HG02870 (cell line): ENCODE data around the gene DNAH7.

ENCODE experiments used
- ATAC-seq: cut with Tn5 transposase; IDR thresholded peaks from one replicate; pipeline ENCODE4 v1.9.1; 2021; ENCODE audit warnings: mild to moderate bottlenecking, moderate library complexity; ENCODE audit not compliant: unreplicated experiment

DNAH7 gene

DNA sequence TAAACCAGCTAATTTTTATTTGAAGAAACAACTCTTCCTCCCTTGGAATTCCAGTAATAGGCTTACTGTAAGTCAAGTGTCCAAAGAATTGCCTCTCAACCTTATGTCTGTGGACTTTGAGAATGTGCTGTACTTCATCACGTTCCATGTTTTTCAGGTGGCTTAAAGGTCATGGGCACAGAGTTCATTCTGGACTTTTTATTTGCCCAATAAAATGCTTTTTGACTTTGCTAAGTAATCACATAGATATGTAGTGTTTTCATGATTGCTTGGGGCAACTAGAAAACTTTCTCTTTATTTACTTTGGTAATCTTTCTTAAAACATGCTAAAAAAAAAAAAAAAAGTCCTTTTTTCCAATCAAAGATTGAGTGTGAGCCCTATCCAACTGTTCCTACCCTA lies 10.4 kb upstream of the DNAH7 start:
- ATAC-seq = no peak

DNA sequence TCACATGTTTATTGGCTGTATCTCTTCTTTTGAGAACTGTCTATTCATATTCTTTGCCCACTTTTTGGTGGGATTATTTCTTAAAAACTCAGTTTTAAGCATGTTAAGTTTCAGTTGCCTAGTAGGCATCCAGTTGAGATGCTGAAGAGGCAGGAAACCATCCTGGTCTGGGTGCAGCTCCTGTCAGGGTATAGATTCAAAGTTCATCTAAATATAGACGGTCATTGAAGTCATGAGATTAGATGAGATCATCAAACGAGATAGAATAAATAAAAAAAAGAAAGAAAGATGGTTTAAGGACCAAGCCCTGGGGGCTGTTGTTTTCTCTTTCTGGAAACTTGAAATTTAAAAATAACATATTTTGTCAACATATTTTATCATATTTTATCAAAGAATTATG lies 9.2 kb upstream of the DNAH7 start:
- ATAC-seq = no peak

DNA sequence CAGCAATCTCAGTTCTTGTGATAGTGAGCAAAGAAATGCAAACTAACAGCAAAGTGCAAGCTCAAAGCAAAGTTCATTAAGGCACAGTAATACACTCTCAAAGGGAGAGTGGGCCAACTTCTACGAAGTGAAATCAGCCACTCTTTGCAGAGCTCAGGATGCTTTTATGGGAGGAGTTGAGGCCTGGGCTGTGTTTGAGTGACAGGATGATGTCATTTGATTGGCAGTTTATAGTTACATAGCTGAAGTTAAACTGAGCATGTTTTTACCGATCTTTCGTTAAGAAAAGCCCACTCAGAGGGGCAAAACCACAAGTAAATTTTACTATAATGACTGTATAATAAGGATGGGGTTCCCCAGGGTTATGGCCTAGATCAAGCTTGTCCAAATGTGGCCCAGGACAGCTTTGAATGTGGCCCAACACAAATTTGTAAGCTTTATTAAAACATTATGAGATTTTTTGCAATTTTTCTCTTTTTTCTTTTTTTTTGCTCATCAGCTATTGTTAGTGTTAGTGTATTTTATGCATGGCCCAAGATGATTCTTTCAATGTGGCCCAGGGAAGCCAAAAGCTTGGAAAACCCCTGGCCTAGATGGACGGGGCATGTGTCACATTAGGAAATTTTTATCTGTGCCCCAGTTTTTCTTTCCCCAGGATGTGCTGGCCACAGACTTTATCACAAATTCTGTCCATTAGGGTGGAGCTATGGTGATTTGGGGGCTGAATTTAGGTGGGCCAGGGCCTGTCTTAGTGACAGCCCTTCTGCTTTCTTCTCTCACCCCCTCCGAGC lies 8.3 kb upstream of the DNAH7 start:
- peak; percentile 65 for ATAC-seq

DNA sequence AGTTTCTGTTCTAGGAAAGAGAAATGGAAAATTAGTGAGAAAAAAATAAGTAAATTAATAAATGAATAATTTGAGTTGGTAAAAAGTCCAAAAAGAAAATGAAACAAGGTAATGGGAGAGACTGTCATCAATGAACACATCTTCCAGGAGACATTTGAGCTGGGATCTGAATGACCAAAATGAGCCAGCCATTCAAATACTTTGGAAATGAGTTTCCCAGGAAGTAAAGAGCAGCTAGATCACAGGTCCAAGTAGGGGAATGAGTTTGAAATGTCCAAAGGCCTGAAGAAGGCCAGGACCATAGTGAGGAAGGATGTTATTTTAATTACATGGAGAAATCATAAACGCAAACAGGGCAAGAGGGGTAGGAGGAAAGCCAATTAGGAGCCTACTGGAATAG lies 6.6 kb upstream of the DNAH7 start:
- ATAC-seq = no peak

DNA sequence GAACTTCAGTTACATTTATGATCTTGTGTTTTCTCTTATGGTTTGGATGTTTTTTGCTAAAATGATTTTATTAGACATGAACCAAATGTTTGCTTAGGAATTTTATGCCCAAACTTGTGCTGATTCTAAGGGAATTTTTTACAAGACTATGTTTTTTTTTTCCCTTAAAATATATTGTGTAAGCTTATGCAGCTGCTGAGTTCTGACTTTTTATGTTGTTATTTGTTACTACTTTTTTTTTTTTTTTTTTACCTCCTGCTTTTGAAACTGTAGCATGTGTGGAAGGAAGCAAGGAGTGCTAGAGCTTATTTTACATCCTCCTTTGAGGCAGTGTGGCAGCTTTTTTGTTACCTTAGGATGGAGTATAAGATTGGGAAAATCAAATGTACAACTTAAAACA lies 6.0 kb upstream of the DNAH7 start:
- no peak for ATAC-seq

DNA sequence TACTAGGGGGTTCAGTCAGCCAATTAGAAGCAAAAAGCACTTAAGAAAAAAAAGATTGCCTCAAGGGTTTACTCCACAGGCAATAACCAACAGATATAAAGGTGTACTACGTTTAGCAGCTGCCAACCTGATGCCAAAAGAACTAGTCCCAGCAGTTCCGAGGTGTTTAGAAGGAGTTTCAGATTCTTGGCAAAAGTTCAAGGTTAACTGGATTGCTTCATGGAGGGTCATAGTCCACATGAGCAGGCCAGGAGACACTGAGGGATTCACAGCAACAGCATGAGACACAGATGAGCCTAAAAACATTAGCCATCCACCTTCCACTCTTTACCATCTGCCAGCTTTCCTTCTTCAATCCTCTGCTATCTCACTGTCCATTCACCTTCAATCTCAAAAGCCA lies 4.9 kb upstream of the DNAH7 start:
- no peak for ATAC-seq

DNA sequence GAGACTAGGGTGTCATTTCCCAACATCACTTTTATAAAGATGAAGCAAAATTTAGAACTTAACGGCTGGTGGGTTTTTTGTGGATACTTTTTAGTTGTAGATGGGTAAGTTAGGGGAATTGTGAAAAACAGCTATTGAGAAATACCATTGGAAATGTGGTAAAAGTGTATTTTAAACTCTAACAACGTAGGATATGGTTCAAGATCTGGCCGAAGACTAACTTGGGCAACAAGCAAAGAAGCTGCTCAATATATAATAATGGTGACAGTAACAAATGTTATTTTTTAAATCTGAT lies 1.6 kb downstream of the DNAH7 start:
- ATAC-seq = no peak

DNA sequence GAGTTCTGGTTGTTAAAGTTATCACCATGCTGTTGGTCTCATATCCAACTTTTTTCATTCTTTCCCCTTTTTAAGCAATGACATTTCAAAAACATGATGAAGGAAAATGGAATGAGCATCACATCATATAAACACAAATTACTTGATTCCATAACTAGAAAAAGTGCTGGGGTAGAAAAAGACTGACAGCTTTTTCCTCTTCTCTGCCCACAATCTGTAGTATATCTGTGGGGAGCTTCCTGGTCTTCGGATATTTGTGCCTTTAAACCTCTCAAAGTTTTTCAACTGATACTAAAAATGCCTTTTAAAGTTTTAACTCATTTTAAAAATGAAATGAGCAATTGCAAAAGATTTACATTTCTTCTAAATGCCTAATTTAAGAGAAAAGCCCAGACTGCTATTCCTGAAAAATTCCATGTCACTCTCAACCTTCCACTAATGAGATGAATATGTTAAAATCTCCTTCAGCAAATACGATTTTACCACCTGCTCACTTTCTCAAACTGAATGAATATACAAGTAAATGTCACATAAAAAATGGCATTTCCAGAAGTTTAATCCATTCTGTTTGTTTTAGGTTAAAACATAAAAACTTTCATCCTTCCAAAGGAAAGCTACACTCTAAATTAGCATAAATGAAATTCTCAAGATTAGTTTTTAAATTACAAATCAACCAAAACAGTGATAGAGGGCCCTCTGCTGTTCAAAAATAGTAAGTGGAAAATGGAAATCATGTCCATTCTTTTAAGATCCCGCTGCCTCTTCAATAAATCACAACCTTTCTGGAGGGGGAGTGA lies 2.1 kb downstream of the DNAH7 start:
- no peak for ATAC-seq

DNA sequence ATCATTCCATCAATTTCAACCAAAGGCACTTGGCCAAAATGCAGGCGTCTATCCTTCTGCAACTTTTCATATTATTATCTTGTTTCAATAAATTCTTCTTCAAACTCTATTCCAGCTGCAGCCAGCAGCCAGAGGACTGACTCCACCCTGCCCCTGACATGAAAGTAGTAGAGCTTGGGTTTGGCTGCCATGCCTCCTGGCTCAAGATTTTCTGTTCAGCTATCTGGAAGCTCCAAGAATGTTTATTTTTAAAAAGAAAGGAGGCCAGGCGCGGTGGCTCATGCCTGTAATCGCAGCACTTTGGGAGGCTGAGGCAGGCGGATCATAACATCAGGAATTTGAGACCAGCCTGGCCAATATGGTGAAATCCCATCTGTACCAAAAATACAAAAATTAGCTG lies 4.9 kb downstream of the DNAH7 start:
- no peak for ATAC-seq

DNA sequence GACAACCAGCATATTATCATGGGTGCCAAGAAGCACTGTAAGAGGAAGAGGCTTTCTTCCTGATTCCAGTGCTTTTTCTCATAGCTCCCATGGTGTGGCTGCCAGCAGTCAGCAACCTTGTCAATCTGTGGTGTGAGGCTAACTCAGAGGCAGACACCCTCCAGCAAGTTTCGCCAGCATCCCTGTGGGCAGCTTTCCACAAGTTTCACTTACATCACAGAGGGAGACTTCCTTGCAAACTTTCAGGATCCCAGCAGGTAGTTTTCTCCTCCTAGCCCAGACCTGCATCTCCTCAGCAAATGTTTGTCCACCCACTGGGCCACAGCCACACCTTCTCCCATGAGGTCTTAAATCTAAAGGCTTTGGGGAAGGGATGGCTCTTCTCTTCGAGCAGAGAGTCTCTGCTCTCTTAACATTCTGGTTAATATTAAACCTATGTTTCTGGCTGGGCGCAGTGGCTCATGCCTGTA lies 9.1 kb downstream of the DNAH7 start:
- no peak for ATAC-seq

DNA sequence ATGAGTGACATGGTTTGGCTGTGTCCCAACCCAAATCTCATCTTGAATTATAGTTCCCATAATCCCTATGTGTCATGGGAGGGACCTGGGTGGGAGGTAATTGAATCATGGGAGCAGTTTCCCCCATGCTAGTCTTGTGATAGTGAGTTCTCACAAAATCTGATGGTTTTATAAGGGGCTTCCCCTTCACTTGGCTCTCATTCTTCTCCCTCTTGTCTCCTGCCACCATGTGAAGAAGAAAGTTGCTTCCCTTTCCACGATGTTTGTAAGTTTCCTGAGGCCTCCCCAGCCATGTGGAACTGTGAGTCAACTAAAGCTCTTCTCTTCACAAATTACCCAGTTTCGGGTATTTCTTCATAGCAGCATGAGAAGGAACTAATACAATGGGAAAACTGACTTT lies 14.0 kb downstream of the DNAH7 start:
- ATAC-seq = no peak

DNA sequence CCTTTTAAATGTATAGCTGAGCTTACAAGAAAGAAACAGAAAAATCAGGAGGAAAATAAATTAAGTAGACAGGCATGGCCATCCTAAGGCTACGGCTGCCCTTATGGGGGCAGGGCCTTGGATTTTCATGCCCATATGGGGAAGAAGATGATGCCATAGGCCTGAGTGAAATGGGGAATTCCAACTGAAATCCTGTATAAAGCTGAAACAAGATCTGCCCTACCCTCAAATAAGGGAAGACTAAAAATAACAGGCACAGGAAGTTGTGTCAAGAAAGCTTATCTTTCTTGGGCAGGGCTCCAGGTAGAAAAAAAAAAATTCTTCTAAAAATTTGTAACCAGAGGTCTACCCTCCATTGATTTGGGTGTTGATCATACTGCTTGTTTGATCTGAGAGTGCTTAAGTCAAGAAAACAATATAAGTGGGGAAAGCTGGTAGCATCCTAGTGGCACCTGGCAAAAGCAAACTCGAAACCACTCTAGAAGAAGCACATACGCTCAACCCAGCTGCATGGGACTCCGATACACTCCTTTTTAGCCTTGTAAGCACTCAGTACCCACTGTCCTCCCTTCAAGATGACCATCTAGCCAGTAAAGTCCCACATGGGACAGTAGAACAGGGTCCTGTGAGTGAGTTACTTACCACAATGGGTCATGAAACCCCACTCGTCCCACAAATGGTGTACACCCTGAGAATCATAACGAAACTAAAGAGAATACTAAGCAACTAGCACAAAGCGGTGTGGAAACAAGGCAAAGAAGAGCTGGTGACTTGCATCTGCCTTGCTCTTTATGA lies 22.3 kb downstream of the DNAH7 start:
- ATAC-seq = peak; percentile 51

DNA sequence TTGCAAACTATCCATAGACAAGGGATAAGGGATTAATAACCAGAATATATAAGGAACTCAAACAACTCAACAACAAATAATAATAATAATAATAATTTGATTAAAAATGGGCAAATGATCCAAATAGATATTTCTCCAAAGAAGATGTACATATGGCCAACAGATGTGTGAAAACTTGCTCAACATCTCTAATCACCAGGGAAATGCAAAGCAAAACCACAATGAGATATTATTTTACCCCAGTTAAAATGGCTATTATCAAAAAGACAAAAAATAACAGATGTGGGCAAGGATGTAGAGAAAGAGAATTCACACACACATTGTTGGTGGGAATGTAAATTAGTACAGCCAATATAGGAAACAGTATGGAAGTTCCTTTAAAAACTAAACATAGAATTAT lies 26.9 kb downstream of the DNAH7 start:
- no peak for ATAC-seq

DNA sequence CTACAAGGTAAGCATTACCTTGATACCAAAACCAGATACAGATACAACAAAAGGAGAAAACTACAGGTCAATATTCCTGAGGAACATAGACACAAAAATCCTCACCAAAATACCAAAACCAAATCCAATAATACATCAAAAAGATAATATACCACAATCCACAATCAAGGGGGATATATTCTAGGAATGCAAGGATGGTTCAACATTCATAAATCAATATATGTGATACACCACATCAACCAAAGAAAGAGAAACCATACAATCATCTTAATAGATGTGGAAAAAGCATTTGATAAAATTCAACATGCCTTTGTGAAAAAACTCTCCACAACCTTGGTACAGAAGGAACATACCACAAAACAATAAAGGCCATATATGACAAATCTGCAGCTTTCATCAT lies 28.4 kb downstream of the DNAH7 start:
- no peak for ATAC-seq

DNA sequence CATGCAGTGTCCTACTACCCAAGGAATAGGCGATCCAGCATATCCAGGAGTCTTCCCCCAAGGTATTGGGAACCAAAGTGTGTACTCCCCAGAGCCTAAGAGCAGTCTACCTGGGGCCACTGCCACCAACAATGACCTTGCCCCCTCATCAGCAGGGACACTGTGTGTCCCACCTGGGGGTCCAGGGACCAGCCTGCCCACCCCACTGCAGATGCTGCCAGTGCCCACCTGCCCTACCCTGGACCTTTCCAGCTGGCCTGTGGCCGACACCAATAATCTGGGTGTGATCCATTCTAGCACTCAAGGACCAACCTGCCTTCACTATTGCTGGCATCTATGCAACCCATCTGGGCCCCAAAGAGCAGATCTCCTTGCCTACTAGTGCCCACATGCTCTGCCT lies 32.2 kb downstream of the DNAH7 start:
- ATAC-seq = no peak

DNA sequence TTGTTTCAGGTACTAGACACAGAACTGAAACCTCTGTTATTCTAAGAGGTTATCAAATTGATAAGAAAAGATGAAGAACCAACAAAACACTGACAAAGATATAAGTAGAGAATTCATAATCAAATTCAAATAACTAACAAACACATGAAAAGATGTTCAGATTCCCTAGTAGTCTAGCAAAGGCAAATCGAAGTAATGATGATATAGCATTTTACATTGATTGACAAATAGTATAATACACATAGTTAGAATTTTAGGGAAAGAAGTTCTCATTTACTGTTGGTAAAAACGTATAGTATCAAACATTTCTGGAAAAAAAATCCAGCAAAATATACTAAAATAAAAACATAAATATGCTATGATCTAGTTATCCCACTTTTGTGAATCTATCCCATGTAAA lies 50.6 kb downstream of the DNAH7 start:
- no peak for ATAC-seq

DNA sequence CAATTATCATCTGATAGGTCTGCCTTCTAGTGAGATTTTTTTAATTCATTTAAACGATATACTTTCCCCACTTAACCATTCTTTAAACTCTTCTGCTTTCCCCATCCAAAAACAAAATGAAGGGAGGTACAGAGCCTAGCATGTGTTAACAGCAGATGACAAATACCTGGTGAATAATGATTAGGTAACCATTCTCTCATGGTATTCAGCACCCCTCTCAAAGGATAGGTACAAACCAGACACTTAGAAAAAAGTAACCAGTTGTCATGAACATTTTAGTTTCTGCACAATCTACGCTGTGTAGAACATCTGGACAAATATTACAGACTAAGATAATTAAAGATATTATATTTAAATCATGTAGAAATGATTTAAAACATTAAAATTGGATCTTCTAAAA lies 56.3 kb downstream of the DNAH7 start:
- no peak for ATAC-seq

DNA sequence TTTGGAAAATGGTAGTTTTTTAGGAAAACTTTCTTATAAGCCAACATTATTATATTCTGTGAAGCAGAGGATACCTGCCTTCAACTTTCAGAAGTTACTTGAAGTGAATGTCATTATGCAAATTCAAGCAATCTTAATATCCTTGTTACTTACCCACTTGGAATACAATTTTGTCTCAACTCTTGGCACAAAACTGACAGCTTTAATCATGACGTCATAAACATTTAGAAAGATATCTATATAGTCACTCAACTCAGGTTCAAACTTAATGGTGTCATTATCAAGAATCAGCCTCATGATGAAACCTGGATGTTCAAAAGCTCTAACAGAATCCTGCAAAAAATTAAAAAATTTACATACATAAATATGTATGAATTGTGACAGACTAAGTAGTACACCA lies 68.1 kb downstream of the DNAH7 start:
- no peak for ATAC-seq

DNA sequence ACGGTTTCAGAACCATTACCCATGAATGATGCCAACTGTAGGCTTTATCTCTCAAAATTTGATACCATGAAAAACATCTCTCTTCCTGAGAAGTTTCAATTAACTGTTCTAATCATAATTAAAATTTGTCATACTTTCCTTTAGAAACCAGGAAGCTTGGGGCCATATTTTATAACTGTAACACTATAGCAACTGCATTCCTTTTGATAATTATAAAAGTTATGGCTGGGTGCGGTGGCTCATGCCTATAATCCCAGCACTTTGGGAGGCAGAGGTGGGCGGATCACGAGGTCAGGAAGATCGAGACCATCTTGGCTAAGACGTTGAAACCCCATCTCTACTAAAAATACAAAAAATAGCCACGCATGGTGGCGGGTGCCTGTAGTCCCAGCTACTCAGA lies 70.6 kb downstream of the DNAH7 start:
- no peak for ATAC-seq

DNA sequence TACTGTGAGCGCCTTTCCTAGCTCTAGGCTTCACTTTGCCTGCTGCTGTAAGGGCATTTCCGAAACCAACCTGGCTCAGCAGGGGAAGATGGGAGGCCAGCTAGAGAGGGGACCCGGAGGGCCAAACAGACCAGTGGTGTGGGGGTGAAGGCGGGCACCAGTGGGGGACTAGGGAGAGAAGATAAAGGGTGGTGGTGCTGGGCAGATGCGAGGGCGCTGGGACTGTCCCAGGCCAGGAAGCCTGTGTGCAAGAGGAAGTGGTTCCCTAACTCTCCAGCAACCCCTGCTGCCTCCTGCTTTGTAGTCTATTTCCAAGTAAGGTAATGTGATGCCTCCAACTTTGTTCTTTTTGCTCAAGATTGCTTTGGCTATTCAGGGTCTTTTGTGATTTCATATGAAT lies 73.1 kb downstream of the DNAH7 start:
- no peak for ATAC-seq

DNA sequence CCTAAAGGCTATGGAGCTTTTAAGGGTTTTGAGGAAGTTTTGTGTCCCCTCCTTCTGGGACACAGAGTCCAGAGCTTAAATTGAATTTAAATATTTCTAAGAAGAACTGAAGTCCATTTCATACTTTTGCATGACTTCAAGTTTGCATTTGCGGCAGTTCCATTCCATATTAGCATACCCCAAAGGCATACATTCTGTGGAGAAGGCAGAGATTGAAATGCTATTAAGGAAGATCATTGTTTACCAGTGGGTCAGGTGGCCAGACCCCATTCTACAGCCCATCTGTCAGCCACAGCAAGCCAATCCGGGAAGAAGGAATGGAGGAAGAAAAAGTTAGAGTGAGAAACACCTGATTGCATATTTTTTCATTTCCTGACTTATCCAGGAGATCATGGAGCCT lies 75.0 kb downstream of the DNAH7 start:
- ATAC-seq = no peak

DNA sequence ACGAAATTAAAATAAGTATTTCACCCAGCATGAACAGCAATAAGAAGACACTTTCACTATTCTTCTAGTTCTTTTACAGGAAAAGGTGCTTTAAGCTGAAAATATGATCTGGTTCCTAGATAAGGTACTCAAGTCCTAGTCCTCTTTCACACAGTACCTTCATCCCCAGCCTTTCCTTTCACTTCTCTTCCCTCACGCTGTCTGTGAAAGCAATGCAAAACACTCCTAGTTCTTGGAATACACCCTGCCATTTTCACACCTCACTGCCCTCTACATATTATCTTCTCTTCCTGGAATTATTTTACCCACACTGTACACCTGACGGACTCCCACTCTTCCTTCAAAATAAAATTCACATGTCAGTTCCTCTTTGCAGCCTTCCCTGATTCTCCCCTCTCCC lies 82.9 kb downstream of the DNAH7 start:
- no peak for ATAC-seq
